Keratinocyte (primary cell): ENCODE measurements around the gene KIF18B.

Source experiments
- EZH2 ChIP-seq: IDR thresholded peaks from one replicate; pipeline ENCODE4 v1.6.1; 2012; ENCODE audit warnings: inconsistent platforms, mild to moderate bottlenecking, low read length, moderate library complexity
- TF ChIP-seq, protein P1 (sequence below), 3 experiments: IDR thresholded peaks in 1 of 3; conservative IDR thresholded peaks in 1 of 3; optimal IDR thresholded peaks in 1 of 3; 2 replicates in 2 of 3; 3 replicates in 1 of 3; pipeline versions ENCODE3 to v1.5.1; 2011; ENCODE audit warnings: low read length in 3 of 3, mild to moderate bottlenecking in 3 of 3, moderate library complexity in 2 of 3, control low read depth in 1 of 3, inconsistent platforms in 1 of 3; ENCODE audit not compliant: insufficient read depth in 2 of 3; ENCODE audit errors: extremely low read depth in 1 of 3

DNA sequence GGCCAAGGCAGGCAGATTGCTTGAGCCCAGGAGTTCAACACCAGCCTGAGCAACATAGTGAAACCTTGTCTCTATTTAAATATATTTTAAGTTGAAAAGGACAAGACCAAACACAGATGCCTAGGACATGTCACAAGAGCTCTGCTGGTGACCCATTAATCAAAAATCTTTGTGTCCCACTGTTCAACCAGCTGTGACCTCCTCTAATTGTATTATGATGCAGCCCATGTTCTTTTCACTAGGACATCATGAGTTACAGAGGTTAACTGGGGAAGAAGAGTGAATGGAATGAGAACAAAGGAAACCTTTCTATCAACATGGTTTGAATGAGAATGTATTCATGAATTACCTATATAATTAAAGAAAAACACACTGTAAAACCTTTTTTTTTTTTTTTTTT, 55.3 kb downstream of the KIF18B start:
- TF ChIP-seq, protein P1, sequence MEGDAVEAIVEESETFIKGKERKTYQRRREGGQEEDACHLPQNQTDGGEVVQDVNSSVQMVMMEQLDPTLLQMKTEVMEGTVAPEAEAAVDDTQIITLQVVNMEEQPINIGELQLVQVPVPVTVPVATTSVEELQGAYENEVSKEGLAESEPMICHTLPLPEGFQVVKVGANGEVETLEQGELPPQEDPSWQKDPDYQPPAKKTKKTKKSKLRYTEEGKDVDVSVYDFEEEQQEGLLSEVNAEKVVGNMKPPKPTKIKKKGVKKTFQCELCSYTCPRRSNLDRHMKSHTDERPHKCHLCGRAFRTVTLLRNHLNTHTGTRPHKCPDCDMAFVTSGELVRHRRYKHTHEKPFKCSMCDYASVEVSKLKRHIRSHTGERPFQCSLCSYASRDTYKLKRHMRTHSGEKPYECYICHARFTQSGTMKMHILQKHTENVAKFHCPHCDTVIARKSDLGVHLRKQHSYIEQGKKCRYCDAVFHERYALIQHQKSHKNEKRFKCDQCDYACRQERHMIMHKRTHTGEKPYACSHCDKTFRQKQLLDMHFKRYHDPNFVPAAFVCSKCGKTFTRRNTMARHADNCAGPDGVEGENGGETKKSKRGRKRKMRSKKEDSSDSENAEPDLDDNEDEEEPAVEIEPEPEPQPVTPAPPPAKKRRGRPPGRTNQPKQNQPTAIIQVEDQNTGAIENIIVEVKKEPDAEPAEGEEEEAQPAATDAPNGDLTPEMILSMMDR (optimal IDR thresholded peaks at IDR 0.05 in 1 of 3, IDR thresholded peaks at IDR 0.05 in 1 of 3, conservative IDR thresholded peaks at IDR 0.05 in 1 of 3; ENCODE audit: extremely low read depth in 1 of 3, insufficient read depth in 2 of 3, low read length in 3 of 3): no peak
- no peak for TF ChIP-seq EZH2
